Lower lobe of right lung (tissue), 2 donors: Measurements from ENCODE around the gene FTL. TPM values are rescaled to one million over a fixed set of nuclear protein-coding genes. Genes with fewer than 3 reads are reported as not detected.
"Not testable (repeated sequence)": the region's sequence is repeated elsewhere in the genome, so short reads cannot be mapped to it uniquely, and the experiment has no call there.

Experiments used
- ATAC-seq, 2 donors: fragments of 200-7000 bp; cut with Tn5 transposase; one replicate each; pipeline ENCODE4 v1.9.1; 2020 to 2022; ENCODE audit warnings: mild to moderate bottlenecking in 2 of 2, moderate library complexity in 2 of 2
- DNase-seq: peaks from one replicate; pipeline ENCODE4 v3.0.0-alpha.2; 2020
- H3K27ac ChIP-seq: fragments of 200-600 bp; one replicate; pipeline ENCODE4 v1.8.0; 2022
- H3K27me3 ChIP-seq: fragments of 200-600 bp; one replicate; pipeline ENCODE4 v1.8.0; 2022; ENCODE audit warnings: low read depth
- H3K36me3 ChIP-seq: fragments of 200-600 bp; one replicate; pipeline ENCODE4 v1.8.0; 2022; ENCODE audit warnings: mild to moderate bottlenecking
- H3K4me1 ChIP-seq: fragments of 200-600 bp; one replicate; pipeline ENCODE4 v1.8.0; 2022
- H3K4me3 ChIP-seq: fragments of 200-600 bp; one replicate; pipeline ENCODE4 v1.8.0; 2022; ENCODE audit warnings: mild to moderate bottlenecking
- H3K9me3 ChIP-seq: fragments of 200-600 bp; one replicate; pipeline ENCODE4 v1.8.0; 2022
- CTCF ChIP-seq: fragments of 200-600 bp; IDR thresholded peaks from one replicate; pipeline ENCODE4 v1.8.0; 2022; ENCODE audit warnings: antibody characterized with exemption, mild to moderate bottlenecking
- intact Hi-C: fragments of 100-400 bp; cut with DNase I; formaldehyde crosslinking; loops from one replicate; pipeline ENCODE4 v1.11.0; 2022
- total RNA-seq: library from RNA; stranded (reverse); fragmentation: NEBNext Ultra II Directional; extraction: Animal tissue kit (Norgen Biotek cat#: 25700); gene quantifications from one replicate; pipeline ENCODE4 v1.2.1, GENCODE V29; 2021
- donor health status: DM: no; HTN: yes; CAD: no; lungs with severe emphysema.

The FTL gene
- total RNA-seq, 1 donor from 2014 or later: 9,799 TPM

- no peaks in the 10 kb centered on the region for H3K9me3 ChIP-seq
- H3K36me3 ChIP-seq: peaks cover 61% of the 10 kb centered on the region
- intact Hi-C loops: no loop called here
- DNase-seq (no peak), ATAC-seq (no peak)
- no peaks in the 10 kb centered on the region for H3K27me3 ChIP-seq
- no peak for TF ChIP-seq CTCF
- H3K4me3 ChIP-seq: no peak overlapping the region
- H3K27ac ChIP-seq: no peak overlapping the region
- peaks cover 9% of the 10 kb centered on the region for H3K4me1 ChIP-seq
Measured at GRCh38 chr19:48921721-48922500, 43.2 kb upstream of the FTL start.

- intact Hi-C loops: no loop called here
- Histone ChIP-seq H3K36me3 (peaks cover 52% of the 10 kb centered on the region), H3K4me3 (no peak overlapping the region), H3K27me3 (no peaks in the 10 kb centered on the region), H3K9me3 (no peaks in the 10 kb centered on the region), H3K27ac (no peak overlapping the region), H3K4me1 (peaks cover 14% of the 10 kb centered on the region)
- ATAC-seq: no peak
- no peak for TF ChIP-seq CTCF
- no peak for DNase-seq
Measured at GRCh38 chr19:48922548-48923490, 42.3 kb upstream of the FTL start.

GRCh38 chr19:48925240-48925843, 39.8 kb upstream of the FTL start:
- ATAC-seq (peak in 1 of 2 donors; percentile 3), DNase-seq (no peak)
- H3K4me3 ChIP-seq: no peak overlapping the region
- H3K36me3 ChIP-seq: peaks cover 26% of the 10 kb centered on the region
- intact Hi-C loops: no loop called here
- H3K9me3 ChIP-seq: no peaks in the 10 kb centered on the region
- H3K27me3 ChIP-seq: no peaks in the 10 kb centered on the region
- H3K27ac ChIP-seq: no peak overlapping the region
- peaks cover 14% of the 10 kb centered on the region for H3K4me1 ChIP-seq
- TF ChIP-seq CTCF: no peak

- H3K36me3 ChIP-seq: peaks cover 21% of the 10 kb centered on the region
- DNase-seq, ATAC-seq, intact Hi-C loops, H3K4me3 ChIP-seq, H3K9me3 ChIP-seq, H3K27me3 ChIP-seq: not testable (repeated sequence)
- peak overlapping the region; percentile 69 for H3K27ac ChIP-seq
- H3K4me1 ChIP-seq: peaks cover 14% of the 10 kb centered on the region
Measured at GRCh38 chr19:48925890-48926289, 39.2 kb upstream of the FTL start.

- H3K27ac ChIP-seq: peak overlapping the region; percentile 69
- DNase-seq: peak; percentile 70
- TF ChIP-seq CTCF: no peak
Measured at GRCh38 chr19:48926909-48927308, 38.2 kb upstream of the FTL start.

GRCh38 chr19:48927692-48928091, 37.4 kb upstream of the FTL start:
- H3K36me3 ChIP-seq, H3K27me3 ChIP-seq, intact Hi-C loops, H3K9me3 ChIP-seq, H3K4me3 ChIP-seq: not testable (repeated sequence)
- peaks cover 14% of the 10 kb centered on the region for H3K4me1 ChIP-seq
- peak overlapping the region; percentile 69 for H3K27ac ChIP-seq
- DNase-seq (peak; percentile 70), ATAC-seq (peak in 1 of 2 donors; percentile 11)

More at GRCh38 chr19:48926909-48927308, 38.2 kb upstream of the FTL start:
- Histone ChIP-seq H3K27me3 (no peaks in the 10 kb centered on the region), H3K9me3 (no peaks in the 10 kb centered on the region), H3K4me1 (peaks cover 14% of the 10 kb centered on the region), H3K4me3 (peak overlapping the region; percentile 7), H3K36me3 (peaks cover 11% of the 10 kb centered on the region)
- peak; percentile 78 to 85 for ATAC-seq
- intact Hi-C loops: no loop called here
